ENCODE data around the gene SLX4IP. TPM values are rescaled to one million over a fixed set of nuclear protein-coding genes. Genes with fewer than 3 reads are reported as not detected.

SLX4IP gene
- total and polyA plus RNA-seq, 8 donors = 2.5 to 6.4 (median 2.8) TPM

DNA sequence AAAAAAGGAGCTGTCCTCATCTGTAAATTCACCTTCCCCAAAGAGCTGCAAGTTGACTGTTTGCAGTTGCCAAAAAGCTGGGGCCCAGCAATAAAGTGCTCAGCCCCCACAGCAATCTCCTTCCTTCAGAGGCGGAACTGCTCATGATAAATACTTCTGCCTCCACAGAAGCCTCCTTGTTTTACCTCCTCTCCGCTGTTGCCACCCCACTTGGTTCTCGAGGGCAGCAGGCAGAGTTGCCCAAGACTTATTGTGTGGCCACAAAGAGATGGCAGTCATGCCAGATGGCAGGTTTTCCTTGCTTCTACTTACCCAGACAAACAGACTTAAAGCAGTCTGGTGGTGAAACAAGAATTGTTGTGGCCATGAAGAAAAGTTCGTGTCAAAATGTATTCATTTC lies 66.3 kb downstream of the SLX4IP start:
- no peaks in the 10 kb centered on the region for H3K27me3 ChIP-seq
- no peaks in the 10 kb centered on the region for H3K9me3 ChIP-seq
- FAIRE-seq = no peak
- intact Hi-C loops (cut with DNase I) = no loop called here
- TF ChIP-seq, protein P1, sequence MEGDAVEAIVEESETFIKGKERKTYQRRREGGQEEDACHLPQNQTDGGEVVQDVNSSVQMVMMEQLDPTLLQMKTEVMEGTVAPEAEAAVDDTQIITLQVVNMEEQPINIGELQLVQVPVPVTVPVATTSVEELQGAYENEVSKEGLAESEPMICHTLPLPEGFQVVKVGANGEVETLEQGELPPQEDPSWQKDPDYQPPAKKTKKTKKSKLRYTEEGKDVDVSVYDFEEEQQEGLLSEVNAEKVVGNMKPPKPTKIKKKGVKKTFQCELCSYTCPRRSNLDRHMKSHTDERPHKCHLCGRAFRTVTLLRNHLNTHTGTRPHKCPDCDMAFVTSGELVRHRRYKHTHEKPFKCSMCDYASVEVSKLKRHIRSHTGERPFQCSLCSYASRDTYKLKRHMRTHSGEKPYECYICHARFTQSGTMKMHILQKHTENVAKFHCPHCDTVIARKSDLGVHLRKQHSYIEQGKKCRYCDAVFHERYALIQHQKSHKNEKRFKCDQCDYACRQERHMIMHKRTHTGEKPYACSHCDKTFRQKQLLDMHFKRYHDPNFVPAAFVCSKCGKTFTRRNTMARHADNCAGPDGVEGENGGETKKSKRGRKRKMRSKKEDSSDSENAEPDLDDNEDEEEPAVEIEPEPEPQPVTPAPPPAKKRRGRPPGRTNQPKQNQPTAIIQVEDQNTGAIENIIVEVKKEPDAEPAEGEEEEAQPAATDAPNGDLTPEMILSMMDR (IDR thresholded peaks at IDR 0.05) = no peak
- no peak for DNase-seq
- H3K27ac ChIP-seq = no peak overlapping the region
- H3K4me1 ChIP-seq = peaks cover 0 to 16% (median 11%) of the 10 kb centered on the region in 3 donors
- no peak overlapping the region for H3K4me3 ChIP-seq
- H3K36me3 ChIP-seq = no peaks in the 10 kb centered on the region
- ATAC-seq = peak in 1 of 4 donors; percentile 32
- WGBS, 2 donors = 82 to 84% methylated on average over 4 of the region's 4 CpGs

DNA sequence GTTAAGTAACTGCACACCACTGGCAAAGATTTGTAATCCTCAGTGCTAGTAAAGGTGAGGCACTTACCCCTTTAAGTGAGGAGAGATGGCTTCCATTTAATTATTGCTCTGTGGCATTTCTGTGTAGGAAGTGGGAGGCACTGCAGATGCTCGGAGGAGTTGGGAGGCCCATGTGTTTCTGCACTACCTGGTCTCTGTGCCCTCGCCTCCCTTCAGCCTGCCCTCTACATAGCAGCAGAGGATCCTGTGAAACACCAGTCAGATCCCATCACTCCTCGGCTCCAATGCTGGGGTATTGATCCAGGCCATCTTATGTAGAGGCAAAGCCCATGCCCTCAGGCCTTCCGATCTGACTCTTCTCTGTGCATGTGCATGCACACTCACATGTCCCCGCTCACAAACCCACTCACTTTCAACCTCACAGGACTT lies 67.0 kb downstream of the SLX4IP start:
- Histone ChIP-seq H3K4me1 (peaks cover 0 to 19% (median 11%) of the 10 kb centered on the region in 3 donors), H3K4me3 (no peak overlapping the region), H3K36me3 (no peaks in the 10 kb centered on the region), H3K27ac (no peak overlapping the region), H3K27me3 (no peaks in the 10 kb centered on the region), H3K9me3 (no peaks in the 10 kb centered on the region)
- no peak for DNase-seq
- no peak for FAIRE-seq
- ATAC-seq = no peak
- intact Hi-C loops (cut with DNase I) = no loop called here
- 92 to 94% methylated on average over 5 of the region's 5 CpGs for WGBS, 2 donors
- TF ChIP-seq, protein P1 (IDR thresholded peaks at IDR 0.05) = no peak

GRCh38 chr20:10504608-10504993 lies 69.5 kb downstream of the SLX4IP start:
- no peaks in the 10 kb centered on the region for H3K9me3 ChIP-seq
- DNase-seq = no peak
- 95 to 99% methylated on average over 7 of the region's 7 CpGs for WGBS, 2 donors
- no peak overlapping the region for H3K27ac ChIP-seq
- no peak for ATAC-seq
- peaks cover 3 to 24% (median 11%) of the 10 kb centered on the region in 3 donors for H3K4me1 ChIP-seq
- intact Hi-C loops (cut with DNase I) = no loop called here
- no peak overlapping the region for H3K4me3 ChIP-seq
- TF ChIP-seq, protein P1 (IDR thresholded peaks at IDR 0.05) = no peak
- FAIRE-seq = no peak
- no peaks in the 10 kb centered on the region for H3K27me3 ChIP-seq
- no peaks in the 10 kb centered on the region for H3K36me3 ChIP-seq

DNA sequence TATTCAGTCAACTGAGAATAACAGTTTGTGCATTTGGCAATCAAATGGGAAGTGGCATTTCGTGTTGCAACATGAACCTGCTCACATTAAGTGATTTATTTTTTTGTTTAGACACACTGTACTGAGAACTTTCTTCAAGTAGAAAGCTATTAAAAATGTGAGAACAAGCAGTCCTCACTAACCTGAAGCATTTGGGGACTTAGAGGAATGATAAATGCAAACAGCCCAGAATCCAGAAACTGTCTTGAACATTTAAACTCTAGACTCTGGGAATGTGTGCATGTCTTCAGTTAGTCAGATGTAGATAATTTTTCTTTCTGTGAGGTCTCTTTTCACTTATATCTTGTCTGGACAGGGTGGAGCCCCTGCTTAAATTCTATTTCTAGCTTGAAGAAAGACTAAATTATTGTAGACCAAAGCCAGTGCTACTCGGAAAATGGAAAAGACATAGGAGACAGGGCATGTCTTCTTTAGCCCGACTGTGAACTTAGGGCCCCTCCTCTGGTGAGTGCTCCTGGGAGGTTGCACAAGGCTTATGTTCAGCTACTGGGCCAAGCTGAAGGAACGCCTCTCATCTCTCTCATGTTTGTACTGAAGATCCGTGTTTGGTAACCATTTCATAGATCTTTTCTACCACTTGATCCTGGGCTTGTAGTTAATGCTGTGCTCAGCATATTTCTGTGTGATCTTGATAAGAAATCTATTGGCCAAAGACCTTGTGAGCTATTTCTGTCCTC lies 70.1 kb downstream of the SLX4IP start:
- Histone ChIP-seq H3K27ac (peak overlapping the region in 1 of 4 donors; percentile 13), H3K36me3 (no peaks in the 10 kb centered on the region), H3K27me3 (no peaks in the 10 kb centered on the region), H3K4me3 (no peak overlapping the region), H3K9me3 (no peaks in the 10 kb centered on the region), H3K4me1 (peaks cover 3 to 24% (median 11%) of the 10 kb centered on the region in 3 donors)
- ATAC-seq (peak in 3 of 4 donors; percentile 50 to 61 (median 60)), DNase-seq (no peak), FAIRE-seq (no peak)
- TF ChIP-seq, protein P1 (IDR thresholded peaks at IDR 0.05) = no peak
- WGBS, 2 donors = 63 to 73% methylated on average over 5 of the region's 5 CpGs
- intact Hi-C loops (cut with DNase I) = no loop called here

DNA sequence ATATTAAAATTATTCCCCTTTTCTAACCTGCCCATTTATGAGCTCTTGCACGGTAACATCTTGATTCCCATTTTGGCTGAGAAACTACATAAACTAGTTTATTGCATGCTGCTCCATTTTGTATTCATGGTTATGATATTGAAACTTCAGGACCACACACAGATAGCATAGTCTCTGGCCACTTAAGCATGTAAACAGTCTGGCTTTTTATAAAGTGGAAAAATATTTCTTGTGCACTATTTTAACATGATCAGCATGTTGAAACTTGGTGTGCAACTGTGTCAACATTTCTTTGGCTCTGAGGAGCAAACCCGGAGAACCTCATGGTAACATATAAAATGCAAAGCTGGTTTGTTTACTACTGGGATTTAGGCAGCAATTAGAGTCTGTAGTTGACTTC lies 70.7 kb downstream of the SLX4IP start:
- peaks cover 3 to 24% (median 11%) of the 10 kb centered on the region in 3 donors for H3K4me1 ChIP-seq
- TF ChIP-seq, protein P1 (IDR thresholded peaks at IDR 0.05) = no peak
- H3K9me3 ChIP-seq = no peaks in the 10 kb centered on the region
- no peak overlapping the region for H3K4me3 ChIP-seq
- no peaks in the 10 kb centered on the region for H3K36me3 ChIP-seq
- intact Hi-C loops (cut with DNase I) = no loop called here
- 35 to 36% methylated on average over 2 of the region's 2 CpGs for WGBS, 2 donors
- no peaks in the 10 kb centered on the region for H3K27me3 ChIP-seq
- ATAC-seq (peak; percentile 35 to 63 (median 52)), FAIRE-seq (no peak), DNase-seq (no peak)
- peak overlapping the region in 1 of 4 donors; percentile 13 for H3K27ac ChIP-seq

Data from pancreas (tissue), 10 donors.